Caco-2 (cell line): ENCODE measurements around the gene TOX3. TPM values are rescaled to one million over a fixed set of nuclear protein-coding genes. Genes with fewer than 3 reads are reported as not detected.

Experiments
- BruUV-seq: library from RNA; stranded (reverse); fragments of 400-500 nt; replicated peaks from 2 replicates; lab custom pipeline; 2021; lab: Mats Ljungman, UMichigan
- CTCF ChIA-PET: fragments of 300-600 bp; sonication (Branson Sonifier 250); formaldehyde crosslinking; loops from one replicate; lab custom pipeline; 2022; ENCODE audit warnings: antibody characterized with exemption; lab: Charles Lee
- POLR2A ChIA-PET: fragments of 300-600 bp; sonication (Branson Sonifier 250); formaldehyde crosslinking; loops from one replicate; lab custom pipeline; 2022; ENCODE audit warnings: antibody characterized with exemption; lab: Charles Lee
- DNase-seq, 2 experiments: peaks; one replicate each; pipeline versions ENCODE4 v3.0.0 to v3.0.0-alpha.2; 2020 to 2022
- H3K27me3 ChIP-seq: replicated peaks from 2 replicates; pipeline ENCODE4 v1.6.0; 2011; ENCODE audit warnings: low read length; ENCODE audit not compliant: control insufficient read depth, insufficient read depth
- H3K36me3 ChIP-seq: 2 replicates; pipeline ENCODE4 v1.5.1; 2011; ENCODE audit warnings: low read length; ENCODE audit not compliant: control insufficient read depth, insufficient read depth
- H3K4me1 ChIP-seq: fragments of 250-450 bp; sonication (Bioruptor Pico); 2 replicates; pipeline ENCODE4 v1.5.1; 2020; ENCODE audit warnings: mild to moderate bottlenecking
- H3K4me3 ChIP-seq: 2 replicates; pipeline ENCODE4 v1.5.1; 2011; ENCODE audit warnings: low read depth, mild to moderate bottlenecking, control low read depth, low read length
- H3K9me3 ChIP-seq: fragments of 250-450 bp; sonication (Bioruptor Pico); 2 replicates; pipeline ENCODE4 v1.5.1; 2020; ENCODE audit warnings: mild to moderate bottlenecking, moderate library complexity
- H3K27ac Mint-ChIP-seq: one replicate; pipeline ENCODE4 v1.8.0; 2022; ENCODE audit warnings: mixed read lengths; ENCODE audit not compliant: unreplicated experiment
- H3K27me3 Mint-ChIP-seq: one replicate; pipeline ENCODE4 v1.8.0; 2022; ENCODE audit warnings: mixed read lengths; ENCODE audit not compliant: insufficient read depth, unreplicated experiment
- H3K36me3 Mint-ChIP-seq: one replicate; pipeline ENCODE4 v1.8.0; 2022; ENCODE audit warnings: mild to moderate bottlenecking, mixed read lengths; ENCODE audit not compliant: insufficient read depth, unreplicated experiment
- H3K4me1 Mint-ChIP-seq: one replicate; pipeline ENCODE4 v1.8.0; 2022; ENCODE audit warnings: low read depth, mixed read lengths; ENCODE audit not compliant: unreplicated experiment
- H3K4me3 Mint-ChIP-seq: one replicate; pipeline ENCODE4 v1.8.0; 2022; ENCODE audit warnings: mild to moderate bottlenecking, moderate library complexity, mixed read lengths; ENCODE audit not compliant: unreplicated experiment
- H3K9me3 Mint-ChIP-seq: one replicate; pipeline ENCODE4 v1.8.0; 2022; ENCODE audit warnings: mixed read lengths; ENCODE audit not compliant: unreplicated experiment
- intact Hi-C: fragments of 100-400 bp; cut with micrococcal nuclease; formaldehyde crosslinking; loops from one replicate; pipeline ENCODE4 v1.10.0; 2022; ENCODE audit not compliant: unreplicated experiment
- total RNA-seq: library from RNA; stranded (reverse); gene quantifications from 2 replicates; pipeline ENCODE4 v1.2.3, GENCODE V29; 2022
- TF ChIP-seq, protein P1 (sequence below), 2 experiments: fragments of 200-600 bp in 1 of 2; IDR thresholded peaks; 1 replicate in 1 of 2; 2 replicates in 1 of 2; pipeline versions ENCODE4 v1.5.1 to v1.8.0; 2011 to 2022; ENCODE audit warnings: antibody characterized with exemption in 1 of 2, control low read depth in 1 of 2, inconsistent platforms in 1 of 2, low read depth in 1 of 2, low read length in 1 of 2, mild to moderate bottlenecking in 1 of 2, moderate library complexity in 1 of 2; ENCODE audit not compliant: insufficient read depth in 1 of 2, severe bottlenecking in 1 of 2, unreplicated experiment in 1 of 2

Gene TOX3
- total RNA-seq, 1 experiment from 2014 or later: 3.6 TPM

DNA sequence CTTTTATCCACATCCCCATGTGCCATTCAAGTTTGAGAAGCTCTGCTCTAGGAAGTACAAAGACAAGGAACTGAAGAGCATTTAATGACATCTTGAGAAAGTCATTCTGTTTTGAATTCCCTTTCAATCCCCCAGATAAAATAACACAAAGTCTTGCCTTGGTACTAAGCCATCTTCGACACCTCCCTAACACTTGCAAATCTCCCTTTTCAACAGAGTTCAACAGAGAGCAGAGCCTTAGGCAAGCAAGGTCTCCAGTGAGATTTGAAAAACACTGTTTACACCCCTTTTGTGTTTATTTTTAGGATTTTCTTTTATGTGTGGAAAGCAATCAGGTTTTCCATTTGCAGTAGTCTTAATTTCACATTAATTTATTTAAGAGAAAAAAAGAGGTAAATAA is 13.6 kb downstream of the TOX3 start:
- POLR2A ChIA-PET: no interaction called here
- TF ChIP-seq, protein P1, sequence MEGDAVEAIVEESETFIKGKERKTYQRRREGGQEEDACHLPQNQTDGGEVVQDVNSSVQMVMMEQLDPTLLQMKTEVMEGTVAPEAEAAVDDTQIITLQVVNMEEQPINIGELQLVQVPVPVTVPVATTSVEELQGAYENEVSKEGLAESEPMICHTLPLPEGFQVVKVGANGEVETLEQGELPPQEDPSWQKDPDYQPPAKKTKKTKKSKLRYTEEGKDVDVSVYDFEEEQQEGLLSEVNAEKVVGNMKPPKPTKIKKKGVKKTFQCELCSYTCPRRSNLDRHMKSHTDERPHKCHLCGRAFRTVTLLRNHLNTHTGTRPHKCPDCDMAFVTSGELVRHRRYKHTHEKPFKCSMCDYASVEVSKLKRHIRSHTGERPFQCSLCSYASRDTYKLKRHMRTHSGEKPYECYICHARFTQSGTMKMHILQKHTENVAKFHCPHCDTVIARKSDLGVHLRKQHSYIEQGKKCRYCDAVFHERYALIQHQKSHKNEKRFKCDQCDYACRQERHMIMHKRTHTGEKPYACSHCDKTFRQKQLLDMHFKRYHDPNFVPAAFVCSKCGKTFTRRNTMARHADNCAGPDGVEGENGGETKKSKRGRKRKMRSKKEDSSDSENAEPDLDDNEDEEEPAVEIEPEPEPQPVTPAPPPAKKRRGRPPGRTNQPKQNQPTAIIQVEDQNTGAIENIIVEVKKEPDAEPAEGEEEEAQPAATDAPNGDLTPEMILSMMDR (IDR thresholded peaks at IDR 0.05; ENCODE audit: insufficient read depth in 1 of 2, low read depth in 1 of 2, low read length in 1 of 2, severe bottlenecking in 1 of 2, unreplicated experiment in 1 of 2): no peak
- no TSS peak for BruUV-seq
- Mint-ChIP-seq H3K4me3 (no peak overlapping the region), H3K27ac (no peak overlapping the region), H3K9me3 (peaks cover 20% of the 10 kb centered on the region), H3K4me1 (peaks cover 13% of the 10 kb centered on the region), H3K27me3 (no peaks in the 10 kb centered on the region), H3K36me3 (no peaks in the 10 kb centered on the region)
- 0 out of 2 replicates have a peak, but pooled peaks cover 3% of the 10 kb centered on the region for H3K9me3 ChIP-seq
- H3K27me3 ChIP-seq: no peaks in the 10 kb centered on the region
- 0 out of 2 replicates have a peak, but pooled peaks cover 2% of the 10 kb centered on the region for H3K4me1 ChIP-seq
- no peaks in the 10 kb centered on the region for H3K36me3 ChIP-seq
- CTCF ChIA-PET: no interaction called here
- intact Hi-C loops: no loop called here
- no peak for DNase-seq
- no peak overlapping the region for H3K4me3 ChIP-seq

GRCh38 chr16:52532384-52532783 is 14.6 kb downstream of the TOX3 start:
- CTCF ChIA-PET: no interaction called here
- intact Hi-C loops: no loop called here
- TF ChIP-seq, protein P1 (IDR thresholded peaks at IDR 0.05; ENCODE audit: insufficient read depth in 1 of 2, low read depth in 1 of 2, low read length in 1 of 2, severe bottlenecking in 1 of 2, unreplicated experiment in 1 of 2): no peak
- Mint-ChIP-seq H3K4me1 (peaks cover 13% of the 10 kb centered on the region), H3K27me3 (no peaks in the 10 kb centered on the region), H3K27ac (no peak overlapping the region), H3K9me3 (peaks cover 19% of the 10 kb centered on the region), H3K4me3 (no peak overlapping the region), H3K36me3 (no peaks in the 10 kb centered on the region)
- H3K9me3 ChIP-seq: no peaks in the 10 kb centered on the region
- no peaks in the 10 kb centered on the region for H3K27me3 ChIP-seq
- no TSS peak for BruUV-seq
- DNase-seq: no peak
- H3K4me1 ChIP-seq: 0 out of 2 replicates have a peak, but pooled peaks cover under 1% of the 10 kb centered on the region
- H3K4me3 ChIP-seq: no peak overlapping the region
- no peaks in the 10 kb centered on the region for H3K36me3 ChIP-seq
- POLR2A ChIA-PET: no interaction called here

DNA sequence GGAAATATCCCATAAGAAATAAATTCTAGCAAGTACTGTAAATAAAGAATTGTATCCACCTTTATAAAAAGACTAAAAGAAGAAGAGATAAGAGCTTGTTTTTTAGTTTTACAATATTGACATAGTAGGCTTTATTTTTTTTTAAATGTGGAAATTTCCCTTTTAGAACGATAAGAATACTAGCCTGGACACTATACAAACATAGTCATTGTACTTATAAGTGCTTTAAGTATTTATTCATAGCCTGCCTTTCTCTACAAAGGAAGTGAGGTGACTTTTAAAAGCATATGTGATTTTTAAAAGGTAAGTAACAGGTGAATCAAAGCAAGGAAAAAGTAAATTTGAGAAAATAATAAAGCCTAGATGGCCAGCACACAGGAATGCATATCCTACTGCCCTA is 17.7 kb downstream of the TOX3 start:
- Histone ChIP-seq H3K4me1 (no peaks in the 10 kb centered on the region), H3K9me3 (no peaks in the 10 kb centered on the region), H3K27me3 (no peaks in the 10 kb centered on the region), H3K4me3 (no peak overlapping the region), H3K36me3 (no peaks in the 10 kb centered on the region)
- Mint-ChIP-seq H3K4me3 (no peak overlapping the region), H3K4me1 (peaks cover 6% of the 10 kb centered on the region), H3K27me3 (no peaks in the 10 kb centered on the region), H3K9me3 (peaks cover 10% of the 10 kb centered on the region), H3K27ac (no peak overlapping the region), H3K36me3 (no peaks in the 10 kb centered on the region)
- ChIA-PET CTCF (interaction anchor here (0.6 to 0.7 kb wide), 2 partner anchors 36 to 1331 kb away, joined by 3 read pairs; no protein-coding TSS in a partner anchor), POLR2A (no interaction called here)
- intact Hi-C loops: no loop called here
- DNase-seq: no peak
- TF ChIP-seq, protein P1 (IDR thresholded peaks at IDR 0.05; ENCODE audit: insufficient read depth in 1 of 2, low read depth in 1 of 2, low read length in 1 of 2, severe bottlenecking in 1 of 2, unreplicated experiment in 1 of 2): no peak
- no TSS peak for BruUV-seq
